ENCODE measurements around the gene PPP1R3E.
"Not testable (repeated sequence)": the region's sequence is repeated elsewhere in the genome, so short reads cannot be mapped to it uniquely, and the experiment has no call there.

PPP1R3E gene

DNA sequence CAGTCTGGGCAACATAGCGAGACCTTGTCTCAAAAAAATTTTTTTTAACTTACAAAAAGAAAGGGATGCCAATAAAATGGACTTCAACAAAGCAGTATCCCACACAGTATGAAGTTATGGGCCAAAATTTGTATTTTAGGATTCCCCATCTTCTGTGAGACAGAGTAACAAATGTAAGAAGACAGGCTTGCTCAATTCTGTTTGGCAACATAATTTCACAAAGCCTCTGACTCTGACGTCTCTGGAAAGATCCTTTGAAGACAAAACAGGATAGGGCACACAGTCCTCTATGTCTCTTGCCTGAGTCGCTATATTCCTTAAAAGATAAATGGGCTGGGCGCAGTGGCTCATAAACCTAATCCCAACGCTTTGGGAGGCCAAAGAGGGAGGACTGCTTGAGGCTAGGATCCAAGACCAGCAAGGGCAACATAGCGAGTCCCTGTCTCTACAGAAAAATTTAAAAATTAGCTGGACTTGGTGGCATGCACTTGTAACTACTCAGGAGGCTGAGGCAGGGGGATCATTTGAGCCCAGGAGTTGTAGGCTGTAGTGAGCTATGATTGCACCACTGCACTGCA lies 15.7 kb downstream of the PPP1R3E start:
- H3K4me3 Mint-ChIP-seq = peak overlapping the region; percentile 97
- H3K27ac Mint-ChIP-seq = peak overlapping the region; percentile 83
- no peak for ATAC-seq
- H3K27me3 Mint-ChIP-seq = no peaks in the 10 kb centered on the region
- no peaks in the 10 kb centered on the region for H3K9me3 Mint-ChIP-seq
- H3K4me1 Mint-ChIP-seq = peaks cover 21% of the 10 kb centered on the region
- no peaks in the 10 kb centered on the region for H3K36me3 Mint-ChIP-seq

DNA sequence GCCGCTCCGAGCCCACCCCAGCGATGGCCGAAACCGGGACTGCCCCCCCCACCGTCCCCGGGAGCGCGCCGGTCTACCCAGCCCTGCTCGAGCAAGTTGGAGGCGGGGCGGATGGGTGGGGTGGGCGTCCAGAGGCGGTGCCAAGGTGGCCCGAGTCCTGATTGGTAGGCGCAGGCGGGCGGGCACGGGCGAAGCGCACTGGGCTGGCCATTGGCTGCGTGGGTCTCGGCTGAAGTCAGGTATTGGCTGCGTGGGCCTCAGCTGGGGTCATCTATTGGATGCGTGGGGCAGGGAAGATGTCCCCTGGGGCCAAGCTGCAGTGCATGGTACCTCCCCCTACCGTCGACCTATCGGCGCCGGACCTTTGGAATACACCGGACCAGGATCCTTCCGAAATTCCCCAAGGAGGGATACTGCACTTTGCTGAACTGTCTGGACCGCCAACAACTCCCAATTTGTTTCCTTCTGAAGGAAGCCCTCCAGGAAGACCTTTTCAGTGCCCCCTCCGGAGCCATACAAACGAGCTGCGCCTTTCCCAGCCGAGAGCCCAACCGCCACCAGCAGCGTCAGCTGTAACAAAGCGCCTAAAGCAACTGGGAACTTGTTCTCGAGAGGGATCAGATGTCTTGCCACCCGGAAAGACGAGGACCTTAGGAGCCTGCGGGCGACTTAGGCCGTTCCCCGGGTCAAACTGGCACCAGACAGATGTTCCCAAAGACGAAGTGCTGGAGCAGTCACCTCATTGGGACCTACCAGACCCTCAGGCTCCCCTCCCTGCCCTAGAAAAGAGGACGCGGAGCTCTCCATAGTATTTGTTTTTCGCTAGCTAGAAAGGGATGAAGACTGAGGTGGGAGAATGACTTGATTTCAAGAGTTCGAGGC lies 16.4 kb downstream of the PPP1R3E start, which contains the start of gene HOMEZ:
HOMEZ (minus strand) TSS at position 113 of the 882 bp plus-strand sequence. CDS start 180 bp downstream, outside the sequence.
- H3K4me1 Mint-ChIP-seq = peaks cover 21% of the 10 kb centered on the region
- peak within 1 kb of the TSS; percentile 83 for H3K27ac Mint-ChIP-seq
- no peaks in the 10 kb centered on the region for H3K27me3 Mint-ChIP-seq
- peak within 1 kb of the TSS; percentile 97 for H3K4me3 Mint-ChIP-seq
- no peaks in the 10 kb centered on the region for H3K36me3 Mint-ChIP-seq
- H3K9me3 Mint-ChIP-seq = no peaks in the 10 kb centered on the region
- peak; percentile 100 for ATAC-seq

DNA sequence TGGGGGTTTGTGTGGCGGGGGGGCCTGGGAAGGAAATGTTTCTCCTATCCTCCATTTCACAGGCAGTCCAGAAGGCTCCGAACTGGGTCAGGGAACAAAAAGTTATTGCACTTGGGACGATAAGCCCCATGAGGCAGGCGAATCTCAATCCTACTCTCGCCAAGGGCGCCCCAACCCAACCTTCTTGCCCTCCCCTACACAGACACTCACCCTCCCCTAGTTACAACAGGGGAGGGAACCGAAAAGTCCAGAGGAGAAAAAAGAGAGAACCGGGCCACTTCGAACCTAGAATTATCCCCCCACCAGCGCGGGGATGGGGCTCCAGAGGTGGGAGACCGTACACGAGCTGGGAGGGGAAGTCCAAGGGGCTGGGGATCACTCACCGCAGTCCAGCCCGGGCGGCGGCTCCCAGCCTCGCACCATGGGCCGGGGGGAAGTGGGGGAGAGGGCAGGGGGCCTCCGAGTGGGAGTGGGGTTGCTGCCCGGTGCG lies 17.1 kb downstream of the PPP1R3E start:
- peak overlapping the region; percentile 83 for H3K27ac Mint-ChIP-seq
- no peaks in the 10 kb centered on the region for H3K27me3 Mint-ChIP-seq
- no peaks in the 10 kb centered on the region for H3K36me3 Mint-ChIP-seq
- H3K4me3 Mint-ChIP-seq = peak overlapping the region; percentile 97
- no peaks in the 10 kb centered on the region for H3K9me3 Mint-ChIP-seq
- peak; percentile 44 for ATAC-seq
- peaks cover 21% of the 10 kb centered on the region for H3K4me1 Mint-ChIP-seq

DNA sequence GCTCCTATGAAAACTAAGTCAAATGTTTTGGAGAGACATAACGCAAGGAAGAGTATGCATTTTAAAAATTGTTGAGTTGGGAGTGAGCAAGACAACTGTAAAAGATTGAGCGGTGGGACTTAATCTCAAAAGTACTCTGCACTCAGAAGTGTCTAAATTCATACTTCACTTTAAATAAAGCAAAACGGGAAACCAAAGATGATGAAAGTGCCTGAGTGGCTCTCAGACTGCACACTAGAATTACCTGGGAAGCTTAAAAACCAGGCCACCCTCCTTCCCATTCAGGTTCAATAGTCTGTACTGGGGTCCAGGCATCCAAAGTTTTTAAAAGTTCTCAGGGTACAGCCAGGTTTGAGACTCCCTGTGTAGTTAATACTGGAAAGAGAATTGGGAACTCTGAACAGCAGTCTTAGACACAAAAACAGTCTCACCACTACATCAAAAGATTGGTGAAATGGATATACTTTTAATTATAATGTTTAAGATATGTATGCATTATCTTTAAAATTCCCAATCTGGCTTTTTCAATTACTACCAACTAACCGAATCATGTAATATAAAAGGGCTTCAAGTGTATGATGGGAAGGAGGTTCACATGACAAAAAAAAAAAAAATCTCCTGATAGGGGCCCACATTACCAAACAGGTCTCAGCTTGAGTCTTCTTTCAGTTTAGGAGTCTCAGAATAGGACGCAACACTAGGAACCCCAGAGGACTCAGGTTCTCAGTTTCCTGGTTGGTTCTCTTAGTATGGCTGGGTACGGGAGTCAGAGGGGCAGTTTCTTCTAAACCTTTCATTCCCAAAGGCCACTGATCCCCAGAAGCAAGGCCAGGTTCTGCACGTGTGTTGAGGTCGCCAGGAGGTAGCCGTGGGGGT lies 17.8 kb downstream of the PPP1R3E start:
- H3K4me1 Mint-ChIP-seq = peaks cover 21% of the 10 kb centered on the region
- no peaks in the 10 kb centered on the region for H3K9me3 Mint-ChIP-seq
- ATAC-seq = no peak
- peak overlapping the region; percentile 83 for H3K27ac Mint-ChIP-seq
- H3K4me3 Mint-ChIP-seq = peak overlapping the region; percentile 97
- no peaks in the 10 kb centered on the region for H3K36me3 Mint-ChIP-seq
- H3K27me3 Mint-ChIP-seq = no peaks in the 10 kb centered on the region

DNA sequence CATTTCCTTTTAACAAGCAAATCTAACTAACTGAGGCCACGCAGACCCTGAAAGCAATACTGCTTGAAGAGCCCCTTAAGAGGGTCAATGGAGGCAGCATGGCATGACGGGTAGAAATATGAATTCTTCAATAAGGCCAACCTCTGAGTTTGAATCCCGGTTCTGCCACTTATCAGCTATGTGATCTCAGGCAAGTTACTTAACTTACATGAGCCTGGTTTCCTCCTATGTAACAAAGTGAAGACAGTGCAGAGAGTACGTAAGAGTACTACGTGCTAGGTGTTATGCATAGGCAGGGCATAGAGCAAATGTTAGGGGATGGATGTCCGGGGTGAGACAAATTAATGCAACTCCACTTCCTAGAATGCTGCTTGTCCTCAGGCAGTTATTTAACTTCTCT lies 21.4 kb downstream of the PPP1R3E start:
- no peak overlapping the region for H3K27ac Mint-ChIP-seq
- H3K36me3 Mint-ChIP-seq = peaks cover 4% of the 10 kb centered on the region
- no peaks in the 10 kb centered on the region for H3K27me3 Mint-ChIP-seq
- no peak overlapping the region for H3K4me3 Mint-ChIP-seq
- H3K9me3 Mint-ChIP-seq = no peaks in the 10 kb centered on the region
- no peak for ATAC-seq
- H3K4me1 Mint-ChIP-seq = peaks cover 16% of the 10 kb centered on the region

DNA sequence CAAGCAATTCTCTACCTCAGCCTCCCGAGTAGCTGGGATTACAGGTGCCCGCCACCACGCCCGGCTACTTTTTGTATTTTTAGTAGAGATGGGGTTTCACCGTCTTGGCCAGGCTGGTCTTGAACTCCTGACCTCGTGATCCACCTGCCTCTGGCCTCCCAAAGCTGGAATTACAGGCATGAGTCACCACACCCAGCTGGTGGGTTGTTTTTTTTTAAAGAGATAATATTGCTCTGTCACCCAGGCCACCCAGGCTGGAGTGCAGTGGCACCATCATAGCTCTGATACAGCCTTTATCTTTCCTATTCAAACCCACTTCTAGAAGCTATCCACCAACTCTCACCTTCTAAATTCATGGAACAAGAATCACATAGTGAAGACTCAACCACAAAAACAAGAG lies 24.7 kb downstream of the PPP1R3E start:
- H3K9me3 Mint-ChIP-seq, H3K4me3 Mint-ChIP-seq, H3K4me1 Mint-ChIP-seq, ATAC-seq, H3K27me3 Mint-ChIP-seq, H3K27ac Mint-ChIP-seq: not testable (repeated sequence)
- H3K36me3 Mint-ChIP-seq = peaks cover 15% of the 10 kb centered on the region

DNA sequence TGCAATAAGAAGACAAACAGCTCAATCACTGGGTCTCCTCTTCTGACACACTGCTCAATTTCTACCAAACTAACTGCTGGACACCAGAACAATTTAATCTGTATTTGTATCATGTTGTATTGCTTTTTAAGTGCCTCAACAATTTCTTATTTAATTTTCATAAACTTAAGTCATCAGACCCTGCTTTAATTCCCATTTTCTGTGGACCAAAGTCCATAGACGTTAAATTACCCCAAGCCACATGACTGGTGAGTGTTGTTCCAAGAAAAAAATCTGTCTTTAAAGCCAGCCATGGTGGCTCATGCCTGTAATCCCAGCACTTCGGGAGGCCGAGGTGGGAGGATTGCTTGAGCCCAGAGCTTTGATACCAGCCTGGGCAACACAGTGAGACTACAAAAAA lies 25.5 kb downstream of the PPP1R3E start:
- H3K9me3 Mint-ChIP-seq = no peaks in the 10 kb centered on the region

DNA sequence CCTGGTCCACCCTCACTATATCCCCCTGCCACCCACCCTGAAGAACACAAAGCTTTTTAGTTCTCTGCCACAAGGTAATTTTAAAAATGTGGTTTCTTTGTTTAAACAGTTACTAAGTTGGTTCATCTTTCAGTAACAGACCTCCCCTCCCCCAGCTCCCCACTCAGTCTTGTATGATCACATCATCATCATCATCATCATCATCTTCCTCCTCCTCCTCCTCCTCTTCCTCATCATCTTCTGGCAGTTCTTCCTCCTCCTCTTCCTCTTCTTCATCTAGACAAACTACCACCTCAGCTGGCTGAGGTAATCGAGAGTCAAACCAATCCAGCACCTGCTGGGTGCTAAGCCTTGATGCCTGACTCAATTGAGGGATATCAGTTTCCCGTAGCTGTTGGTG lies 27.2 kb downstream of the PPP1R3E start:
- H3K27ac Mint-ChIP-seq = no peak overlapping the region
- no peaks in the 10 kb centered on the region for H3K9me3 Mint-ChIP-seq
- H3K4me1 Mint-ChIP-seq = no peaks in the 10 kb centered on the region
- H3K27me3 Mint-ChIP-seq = no peaks in the 10 kb centered on the region
- ATAC-seq = no peak
- H3K4me3 Mint-ChIP-seq = no peak overlapping the region
- peaks cover 15% of the 10 kb centered on the region for H3K36me3 Mint-ChIP-seq

More for the DNA sequence above, 25.5 kb downstream of the PPP1R3E start:
- H3K27me3 Mint-ChIP-seq = no peaks in the 10 kb centered on the region
- no peak overlapping the region for H3K27ac Mint-ChIP-seq
- no peak overlapping the region for H3K4me3 Mint-ChIP-seq
- no peak for ATAC-seq
- peaks cover 15% of the 10 kb centered on the region for H3K36me3 Mint-ChIP-seq
- no peaks in the 10 kb centered on the region for H3K4me1 Mint-ChIP-seq

DNA sequence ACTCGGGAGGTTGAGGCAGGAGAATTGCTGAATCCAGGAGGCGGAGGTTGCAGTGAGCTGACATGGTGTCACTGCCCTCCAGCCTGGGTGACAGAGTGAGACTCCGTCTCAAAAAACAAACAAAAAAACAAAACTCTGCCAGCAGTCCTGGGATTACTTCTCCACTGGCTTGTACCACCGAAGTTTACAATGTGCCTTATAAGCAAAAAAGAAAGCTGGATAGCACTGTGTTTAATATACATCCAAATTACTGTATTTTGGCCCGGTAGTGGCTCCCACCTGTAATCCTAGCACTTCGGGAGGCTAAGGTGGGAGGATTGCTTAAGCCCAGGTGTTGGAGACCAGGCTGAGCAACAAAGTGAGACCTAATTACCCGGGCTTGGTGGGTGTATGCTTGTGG lies 33.5 kb downstream of the PPP1R3E start:
- Mint-ChIP-seq H3K4me3 (no peak overlapping the region), H3K4me1 (no peaks in the 10 kb centered on the region), H3K27ac (no peak overlapping the region), H3K9me3 (no peaks in the 10 kb centered on the region), H3K36me3 (no peaks in the 10 kb centered on the region), H3K27me3 (peaks cover 19% of the 10 kb centered on the region)
- no peak for ATAC-seq

DNA sequence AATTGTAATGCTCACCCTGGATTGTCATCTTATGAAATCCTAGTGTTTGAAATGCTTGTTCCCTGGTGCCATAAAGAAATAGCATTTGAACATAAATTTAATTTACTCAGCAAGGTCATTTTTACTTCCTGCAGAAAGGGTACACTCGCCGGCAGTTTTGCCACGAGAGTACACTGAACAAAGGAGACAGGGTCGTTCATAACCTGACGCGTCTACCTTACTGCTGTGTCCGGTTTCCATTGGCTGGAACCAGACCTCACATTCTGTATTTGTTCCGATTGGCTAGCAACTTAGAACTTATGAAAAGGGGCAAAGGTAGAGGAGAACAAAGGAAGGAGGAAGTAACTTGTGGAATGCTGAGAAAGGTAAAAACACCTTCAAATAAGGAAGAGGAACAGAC lies 41.8 kb downstream of the PPP1R3E start:
- H3K27ac Mint-ChIP-seq, ATAC-seq, H3K36me3 Mint-ChIP-seq, H3K9me3 Mint-ChIP-seq, H3K4me1 Mint-ChIP-seq, H3K4me3 Mint-ChIP-seq: not testable (repeated sequence)
- H3K27me3 Mint-ChIP-seq = peaks cover 82% of the 10 kb centered on the region

DNA sequence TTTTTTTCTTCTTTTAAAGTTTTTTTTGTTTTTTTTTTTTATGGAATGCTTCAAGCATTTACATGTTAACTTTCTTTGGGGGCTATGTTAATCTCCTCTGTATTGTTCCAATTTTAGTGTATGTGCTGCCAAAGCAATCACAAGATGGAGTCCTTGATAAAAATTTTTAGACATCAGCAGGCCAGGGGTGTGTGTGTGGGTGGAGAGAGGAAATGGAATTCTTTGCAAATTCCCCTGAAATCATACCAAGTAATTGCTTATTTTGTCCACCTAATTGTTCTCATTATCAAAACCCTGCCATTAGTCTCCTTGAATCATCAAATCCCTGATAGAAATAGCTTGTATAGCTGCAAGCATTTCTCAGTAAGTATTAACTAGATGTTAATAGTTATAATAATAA lies 43.2 kb downstream of the PPP1R3E start:
- no peaks in the 10 kb centered on the region for H3K9me3 Mint-ChIP-seq
- ATAC-seq = no peak
- no peak overlapping the region for H3K4me3 Mint-ChIP-seq
- H3K27ac Mint-ChIP-seq = no peak overlapping the region
- H3K27me3 Mint-ChIP-seq = peaks cover 68% of the 10 kb centered on the region
- H3K4me1 Mint-ChIP-seq = no peaks in the 10 kb centered on the region
- no peaks in the 10 kb centered on the region for H3K36me3 Mint-ChIP-seq

DNA sequence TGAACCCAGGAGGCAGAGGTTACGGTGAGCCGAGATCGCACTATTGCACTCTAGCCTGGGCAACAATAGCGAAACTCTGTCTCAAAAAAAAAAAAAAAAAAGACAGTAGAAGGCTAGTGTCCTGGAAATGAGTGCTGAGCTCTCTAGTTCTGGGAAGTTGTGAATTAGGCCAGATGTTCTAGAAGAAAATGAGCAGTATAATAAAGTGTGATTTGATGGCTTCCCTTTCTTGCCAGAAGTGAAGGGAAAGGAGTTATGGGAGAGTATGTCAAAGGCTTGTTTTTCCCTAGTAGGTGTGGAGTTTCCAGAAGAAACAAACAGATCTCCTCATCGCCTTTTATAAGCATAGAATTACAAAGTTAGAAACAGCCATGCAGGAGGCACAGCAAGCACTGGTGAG lies 44.4 kb downstream of the PPP1R3E start:
- Mint-ChIP-seq H3K27ac (no peak overlapping the region), H3K4me1 (no peaks in the 10 kb centered on the region), H3K9me3 (no peaks in the 10 kb centered on the region), H3K4me3 (no peak overlapping the region), H3K27me3 (peaks cover 62% of the 10 kb centered on the region), H3K36me3 (no peaks in the 10 kb centered on the region)
- ATAC-seq = no peak

DNA sequence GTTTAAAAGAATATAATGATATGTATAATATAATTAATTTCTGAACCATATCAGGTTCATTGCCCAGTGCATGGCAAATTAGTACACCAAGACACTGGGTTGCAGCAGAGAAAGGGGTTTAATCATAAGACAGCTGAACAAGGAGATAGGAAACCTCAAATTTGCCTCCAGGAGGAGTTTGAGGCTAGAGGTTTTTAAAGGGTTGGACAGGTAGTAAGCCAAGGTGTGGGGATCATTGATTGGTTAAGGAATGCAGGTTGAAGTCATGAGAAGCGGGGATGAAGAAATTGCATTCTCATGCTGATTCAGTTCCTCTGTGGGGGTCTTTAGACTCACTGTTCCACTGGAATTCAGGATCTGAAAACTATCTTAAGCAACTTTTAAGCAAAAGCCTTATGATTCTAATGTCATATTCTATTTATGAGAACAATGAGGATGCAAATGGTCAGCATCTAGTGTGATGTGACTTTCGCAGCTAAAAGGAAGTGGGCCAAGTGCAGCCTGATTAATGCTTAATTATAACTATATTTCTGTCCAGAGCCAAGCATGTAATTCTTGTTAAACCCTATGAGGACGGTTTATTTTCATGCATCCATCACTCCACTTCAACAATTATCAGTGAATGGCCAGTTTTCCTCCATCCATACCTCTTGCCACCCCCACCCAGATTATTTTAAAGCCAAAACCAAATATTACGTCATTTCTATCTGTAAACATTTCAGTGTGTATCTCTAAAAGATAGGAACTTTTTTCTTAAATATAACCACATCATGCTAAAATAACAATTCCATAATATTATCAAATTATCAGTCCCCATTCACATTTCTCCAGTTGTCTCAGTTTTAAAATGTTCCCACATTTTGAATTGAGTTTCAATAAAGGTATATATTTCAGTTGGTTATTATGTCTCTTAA lies 50.0 kb downstream of the PPP1R3E start:
- no peak for ATAC-seq
- H3K27me3 Mint-ChIP-seq = peaks cover 32% of the 10 kb centered on the region
- H3K4me1 Mint-ChIP-seq = no peaks in the 10 kb centered on the region
- H3K36me3 Mint-ChIP-seq = no peaks in the 10 kb centered on the region
- no peaks in the 10 kb centered on the region for H3K9me3 Mint-ChIP-seq
- H3K4me3 Mint-ChIP-seq = no peak overlapping the region
- H3K27ac Mint-ChIP-seq = no peak overlapping the region

DNA sequence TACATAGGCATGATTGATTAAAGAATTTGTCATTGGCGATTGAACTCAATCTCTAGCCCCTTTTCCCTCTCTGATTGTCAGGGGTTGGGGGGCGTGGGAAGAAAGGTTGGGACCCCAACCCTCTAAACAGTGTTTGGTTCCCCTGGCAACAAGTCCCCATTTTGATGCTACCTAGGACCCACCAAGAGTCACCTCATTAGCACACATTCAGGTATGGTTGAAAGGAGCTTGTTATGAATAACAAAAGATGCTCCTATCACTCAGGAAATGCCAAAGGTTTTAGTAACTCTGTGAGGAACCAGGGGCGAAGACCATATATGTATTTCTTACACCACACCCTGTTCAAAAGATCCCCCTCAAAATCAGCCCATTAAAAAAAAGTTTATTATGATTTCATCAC lies 50.7 kb downstream of the PPP1R3E start:
- no peaks in the 10 kb centered on the region for H3K36me3 Mint-ChIP-seq
- no peak for ATAC-seq
- peaks cover 26% of the 10 kb centered on the region for H3K27me3 Mint-ChIP-seq
- no peaks in the 10 kb centered on the region for H3K9me3 Mint-ChIP-seq
- no peak overlapping the region for H3K27ac Mint-ChIP-seq
- no peaks in the 10 kb centered on the region for H3K4me1 Mint-ChIP-seq
- H3K4me3 Mint-ChIP-seq = no peak overlapping the region

Data from stimulated activated memory B cell treated with anti-CD40 and anti-IgM and Interleukin-4, amounts not matched to agents 10 μg/mL and 1 μg/mL and 100 μg/mL, for 72 hours (primary cell).